WTC11 (cell line): ENCODE data around the gene DSTN. TPM values are rescaled to one million over a fixed set of nuclear protein-coding genes. Genes with fewer than 3 reads are reported as not detected.

Source experiments
- ATAC-seq: fragments of 200-7000 bp; cut with Tn5 transposase; 2 replicates; pipeline ENCODE4 v1.10.0; 2021; ENCODE audit warnings: mild to moderate bottlenecking, moderate library complexity
- CTCF ChIA-PET: fragments of 300-600 bp; sonication (Branson Sonifier 250); formaldehyde crosslinking; loops from one replicate; lab custom pipeline; 2021; ENCODE audit warnings: antibody characterized with exemption; lab: Charles Lee
- POLR2A ChIA-PET: fragments of 350-600 bp; sonication (Branson Sonifier 250); formaldehyde crosslinking; loops from one replicate; lab custom pipeline; 2021; ENCODE audit warnings: antibody characterized with exemption; lab: Charles Lee
- DNase-seq: peaks from one replicate; pipeline ENCODE4 v3.0.0; 2021; ENCODE audit warnings: low spot score
- H3K27ac Mint-ChIP-seq: 2 replicates; pipeline ENCODE4 v1.8.0; 2021; ENCODE audit warnings: mixed read lengths
- H3K27me3 Mint-ChIP-seq: 2 replicates; pipeline ENCODE4 v1.8.0; 2021; ENCODE audit warnings: low read depth, mild to moderate bottlenecking, moderate library complexity, mixed read lengths
- H3K36me3 Mint-ChIP-seq: 2 replicates; pipeline ENCODE4 v1.8.0; 2021; ENCODE audit warnings: mixed read lengths
- H3K4me1 Mint-ChIP-seq: 2 replicates; pipeline ENCODE4 v1.8.0; 2022; ENCODE audit warnings: mixed read lengths
- H3K4me3 Mint-ChIP-seq: 2 replicates; pipeline ENCODE4 v1.8.0; 2021; ENCODE audit warnings: mild to moderate bottlenecking, moderate library complexity, mixed read lengths
- H3K9me3 Mint-ChIP-seq: 2 replicates; pipeline ENCODE4 v1.8.0; 2021; ENCODE audit warnings: mixed read lengths
- ATF6 ChIP-seq: sonication (generic); formaldehyde crosslinking; IDR thresholded peaks from 2 replicates; pipeline ENCODE4 v1.8.1; 2023; ENCODE audit warnings: mild to moderate bottlenecking, missing genetic modification reagents
- CREB1 ChIP-seq: sonication (generic); formaldehyde crosslinking; IDR thresholded peaks from 2 replicates; pipeline ENCODE4 v1.8.0; 2023; ENCODE audit warnings: mild to moderate bottlenecking, missing genetic modification reagents
- EMX1 ChIP-seq: fragments of 250-450 bp; sonication (Bioruptor Pico); IDR thresholded peaks from 2 replicates; pipeline ENCODE4 v1.8.0; 2021; ENCODE audit warnings: mild to moderate bottlenecking
- FOXK1 ChIP-seq: sonication (generic); formaldehyde crosslinking; IDR thresholded peaks from 2 replicates; pipeline ENCODE4 v1.8.0; 2022; ENCODE audit warnings: mild to moderate bottlenecking, moderate library complexity, missing genetic modification reagents
- FOXP1 ChIP-seq: sonication (generic); formaldehyde crosslinking; IDR thresholded peaks from 2 replicates; pipeline ENCODE4 v1.8.0; 2022; ENCODE audit warnings: missing genetic modification reagents, mild to moderate bottlenecking, moderate library complexity, borderline replicate concordance
- MAX ChIP-seq: sonication (generic); formaldehyde crosslinking; IDR thresholded peaks from 2 replicates; pipeline ENCODE4 v1.8.0; 2022; ENCODE audit warnings: mild to moderate bottlenecking, missing genetic modification reagents
- NFYB ChIP-seq: sonication (generic); formaldehyde crosslinking; conservative IDR thresholded peaks from 2 replicates; pipeline ENCODE4 v1.8.0; 2022; ENCODE audit warnings: low read depth, missing genetic modification reagents
- SMAD4 ChIP-seq: sonication (generic); formaldehyde crosslinking; IDR thresholded peaks from 2 replicates; pipeline ENCODE4 v1.8.0; 2022; ENCODE audit warnings: mild to moderate bottlenecking, missing genetic modification reagents
- USF1 ChIP-seq: sonication (generic); formaldehyde crosslinking; IDR thresholded peaks from 2 replicates; pipeline ENCODE4 v1.8.0; 2022; ENCODE audit warnings: mild to moderate bottlenecking, missing genetic modification reagents
- ZNF232 ChIP-seq: sonication (generic); formaldehyde crosslinking; IDR thresholded peaks from 2 replicates; pipeline ENCODE4 v1.8.0; 2022; ENCODE audit warnings: mild to moderate bottlenecking, missing genetic modification reagents
- total RNA-seq: library from RNA; stranded (reverse); gene quantifications from 3 replicates; pipeline ENCODE4 v1.2.3, GENCODE V29; 2021
- TF ChIP-seq, protein P1 (sequence below): sonication (generic); formaldehyde crosslinking; conservative IDR thresholded peaks from 2 replicates; pipeline ENCODE4 v1.8.1; 2022; ENCODE audit warnings: mild to moderate bottlenecking, missing genetic modification reagents
- TF ChIP-seq, protein P2 (sequence below): fragments of 250-450 bp; sonication (Bioruptor Pico); IDR thresholded peaks from 2 replicates; pipeline ENCODE4 v1.9.0; 2021; ENCODE audit warnings: mild to moderate bottlenecking
- TF ChIP-seq, protein P3 (sequence below): sonication (generic); formaldehyde crosslinking; IDR thresholded peaks from 2 replicates; pipeline ENCODE4 v1.8.1; 2023; ENCODE audit warnings: mild to moderate bottlenecking, missing genetic modification reagents, moderate library complexity
- TF ChIP-seq, protein P4 (sequence below): fragments of 250-450 bp; sonication (Bioruptor Pico); IDR thresholded peaks from 2 replicates; pipeline ENCODE4 v1.9.0; 2021; ENCODE audit warnings: mild to moderate bottlenecking, borderline replicate concordance

Gene DSTN
- total RNA-seq, 1 experiment from 2014 or later: 153 TPM

GRCh38 chr20:17633850-17634500, 64.1 kb downstream of the DSTN start (continued):
- TF ChIP-seq, protein P1, sequence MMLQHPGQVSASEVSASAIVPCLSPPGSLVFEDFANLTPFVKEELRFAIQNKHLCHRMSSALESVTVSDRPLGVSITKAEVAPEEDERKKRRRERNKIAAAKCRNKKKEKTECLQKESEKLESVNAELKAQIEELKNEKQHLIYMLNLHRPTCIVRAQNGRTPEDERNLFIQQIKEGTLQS (CRISPR knock-in tag): no peak
- TF ChIP-seq ZNF232 (no peak), FOXP1 (CRISPR knock-in tag) (no peak), NFYB (no peak), FOXK1 (CRISPR knock-in tag) (no peak), EMX1 (CRISPR knock-in tag) (no peak), MAX (CRISPR knock-in tag) (no peak)
- TF ChIP-seq, protein P2, sequence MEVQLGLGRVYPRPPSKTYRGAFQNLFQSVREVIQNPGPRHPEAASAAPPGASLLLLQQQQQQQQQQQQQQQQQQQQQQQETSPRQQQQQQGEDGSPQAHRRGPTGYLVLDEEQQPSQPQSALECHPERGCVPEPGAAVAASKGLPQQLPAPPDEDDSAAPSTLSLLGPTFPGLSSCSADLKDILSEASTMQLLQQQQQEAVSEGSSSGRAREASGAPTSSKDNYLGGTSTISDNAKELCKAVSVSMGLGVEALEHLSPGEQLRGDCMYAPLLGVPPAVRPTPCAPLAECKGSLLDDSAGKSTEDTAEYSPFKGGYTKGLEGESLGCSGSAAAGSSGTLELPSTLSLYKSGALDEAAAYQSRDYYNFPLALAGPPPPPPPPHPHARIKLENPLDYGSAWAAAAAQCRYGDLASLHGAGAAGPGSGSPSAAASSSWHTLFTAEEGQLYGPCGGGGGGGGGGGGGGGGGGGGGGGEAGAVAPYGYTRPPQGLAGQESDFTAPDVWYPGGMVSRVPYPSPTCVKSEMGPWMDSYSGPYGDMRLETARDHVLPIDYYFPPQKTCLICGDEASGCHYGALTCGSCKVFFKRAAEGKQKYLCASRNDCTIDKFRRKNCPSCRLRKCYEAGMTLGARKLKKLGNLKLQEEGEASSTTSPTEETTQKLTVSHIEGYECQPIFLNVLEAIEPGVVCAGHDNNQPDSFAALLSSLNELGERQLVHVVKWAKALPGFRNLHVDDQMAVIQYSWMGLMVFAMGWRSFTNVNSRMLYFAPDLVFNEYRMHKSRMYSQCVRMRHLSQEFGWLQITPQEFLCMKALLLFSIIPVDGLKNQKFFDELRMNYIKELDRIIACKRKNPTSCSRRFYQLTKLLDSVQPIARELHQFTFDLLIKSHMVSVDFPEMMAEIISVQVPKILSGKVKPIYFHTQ (CRISPR knock-in tag): no peak
- TF ChIP-seq, protein P3, sequence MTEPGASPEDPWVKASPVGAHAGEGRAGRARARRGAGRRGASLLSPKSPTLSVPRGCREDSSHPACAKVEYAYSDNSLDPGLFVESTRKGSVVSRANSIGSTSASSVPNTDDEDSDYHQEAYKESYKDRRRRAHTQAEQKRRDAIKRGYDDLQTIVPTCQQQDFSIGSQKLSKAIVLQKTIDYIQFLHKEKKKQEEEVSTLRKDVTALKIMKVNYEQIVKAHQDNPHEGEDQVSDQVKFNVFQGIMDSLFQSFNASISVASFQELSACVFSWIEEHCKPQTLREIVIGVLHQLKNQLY (CRISPR knock-in tag): no peak

GRCh38 chr20:17634661-17635331, 64.9 kb downstream of the DSTN start:
- no peak for TF ChIP-seq CREB1
- TF ChIP-seq, protein P1 (CRISPR knock-in tag): no peak
- no peak for TF ChIP-seq USF1 (CRISPR knock-in tag)
- no peak for TF ChIP-seq ATF6 (CRISPR knock-in tag)
- no peak for TF ChIP-seq SMAD4 (CRISPR knock-in tag)
- TF ChIP-seq MAX (CRISPR knock-in tag): no peak
- TF ChIP-seq, protein P4, sequence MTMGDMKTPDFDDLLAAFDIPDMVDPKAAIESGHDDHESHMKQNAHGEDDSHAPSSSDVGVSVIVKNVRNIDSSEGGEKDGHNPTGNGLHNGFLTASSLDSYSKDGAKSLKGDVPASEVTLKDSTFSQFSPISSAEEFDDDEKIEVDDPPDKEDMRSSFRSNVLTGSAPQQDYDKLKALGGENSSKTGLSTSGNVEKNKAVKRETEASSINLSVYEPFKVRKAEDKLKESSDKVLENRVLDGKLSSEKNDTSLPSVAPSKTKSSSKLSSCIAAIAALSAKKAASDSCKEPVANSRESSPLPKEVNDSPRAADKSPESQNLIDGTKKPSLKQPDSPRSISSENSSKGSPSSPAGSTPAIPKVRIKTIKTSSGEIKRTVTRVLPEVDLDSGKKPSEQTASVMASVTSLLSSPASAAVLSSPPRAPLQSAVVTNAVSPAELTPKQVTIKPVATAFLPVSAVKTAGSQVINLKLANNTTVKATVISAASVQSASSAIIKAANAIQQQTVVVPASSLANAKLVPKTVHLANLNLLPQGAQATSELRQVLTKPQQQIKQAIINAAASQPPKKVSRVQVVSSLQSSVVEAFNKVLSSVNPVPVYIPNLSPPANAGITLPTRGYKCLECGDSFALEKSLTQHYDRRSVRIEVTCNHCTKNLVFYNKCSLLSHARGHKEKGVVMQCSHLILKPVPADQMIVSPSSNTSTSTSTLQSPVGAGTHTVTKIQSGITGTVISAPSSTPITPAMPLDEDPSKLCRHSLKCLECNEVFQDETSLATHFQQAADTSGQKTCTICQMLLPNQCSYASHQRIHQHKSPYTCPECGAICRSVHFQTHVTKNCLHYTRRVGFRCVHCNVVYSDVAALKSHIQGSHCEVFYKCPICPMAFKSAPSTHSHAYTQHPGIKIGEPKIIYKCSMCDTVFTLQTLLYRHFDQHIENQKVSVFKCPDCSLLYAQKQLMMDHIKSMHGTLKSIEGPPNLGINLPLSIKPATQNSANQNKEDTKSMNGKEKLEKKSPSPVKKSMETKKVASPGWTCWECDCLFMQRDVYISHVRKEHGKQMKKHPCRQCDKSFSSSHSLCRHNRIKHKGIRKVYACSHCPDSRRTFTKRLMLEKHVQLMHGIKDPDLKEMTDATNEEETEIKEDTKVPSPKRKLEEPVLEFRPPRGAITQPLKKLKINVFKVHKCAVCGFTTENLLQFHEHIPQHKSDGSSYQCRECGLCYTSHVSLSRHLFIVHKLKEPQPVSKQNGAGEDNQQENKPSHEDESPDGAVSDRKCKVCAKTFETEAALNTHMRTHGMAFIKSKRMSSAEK (CRISPR knock-in tag): no peak
- Mint-ChIP-seq H3K4me1 (peaks cover 9% of the 10 kb centered on the region; the same call in 1 of the 2 replicates), H3K27ac (no peak overlapping the region), H3K4me3 (no peak overlapping the region), H3K9me3 (no peaks in the 10 kb centered on the region), H3K27me3 (no peaks in the 10 kb centered on the region), H3K36me3 (peaks cover 48% of the 10 kb centered on the region)
- DNase-seq (no peak), ATAC-seq (no peak)
- ChIA-PET CTCF (interaction anchor here (1.0 to 1.5 kb wide), 2 partner anchors 15 to 20 kb away, joined by 3 to 4 read pairs; no protein-coding TSS in a partner anchor), POLR2A (no interaction called here)
